ENCODE measurements around the gene CFAP68.

DNA sequence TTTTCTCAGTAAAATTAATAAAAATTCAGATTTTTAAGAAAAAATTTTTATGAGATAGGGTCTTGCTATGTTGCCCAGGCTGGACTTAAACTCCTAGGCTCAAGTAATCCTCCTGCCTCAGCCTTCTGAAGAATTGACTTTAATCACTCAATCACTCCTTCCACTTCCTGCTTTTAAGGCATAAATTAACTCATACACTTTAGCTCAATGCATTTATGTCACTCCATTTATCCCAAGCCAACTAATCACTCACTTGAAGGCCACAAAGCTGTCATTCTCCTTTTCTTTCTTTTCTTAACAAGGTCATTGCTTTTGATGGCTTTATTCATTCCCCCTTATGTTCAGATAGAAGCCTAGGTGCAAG, 8.8 kb upstream of the CFAP68 start:
- TF ChIP-seq, protein P1, sequence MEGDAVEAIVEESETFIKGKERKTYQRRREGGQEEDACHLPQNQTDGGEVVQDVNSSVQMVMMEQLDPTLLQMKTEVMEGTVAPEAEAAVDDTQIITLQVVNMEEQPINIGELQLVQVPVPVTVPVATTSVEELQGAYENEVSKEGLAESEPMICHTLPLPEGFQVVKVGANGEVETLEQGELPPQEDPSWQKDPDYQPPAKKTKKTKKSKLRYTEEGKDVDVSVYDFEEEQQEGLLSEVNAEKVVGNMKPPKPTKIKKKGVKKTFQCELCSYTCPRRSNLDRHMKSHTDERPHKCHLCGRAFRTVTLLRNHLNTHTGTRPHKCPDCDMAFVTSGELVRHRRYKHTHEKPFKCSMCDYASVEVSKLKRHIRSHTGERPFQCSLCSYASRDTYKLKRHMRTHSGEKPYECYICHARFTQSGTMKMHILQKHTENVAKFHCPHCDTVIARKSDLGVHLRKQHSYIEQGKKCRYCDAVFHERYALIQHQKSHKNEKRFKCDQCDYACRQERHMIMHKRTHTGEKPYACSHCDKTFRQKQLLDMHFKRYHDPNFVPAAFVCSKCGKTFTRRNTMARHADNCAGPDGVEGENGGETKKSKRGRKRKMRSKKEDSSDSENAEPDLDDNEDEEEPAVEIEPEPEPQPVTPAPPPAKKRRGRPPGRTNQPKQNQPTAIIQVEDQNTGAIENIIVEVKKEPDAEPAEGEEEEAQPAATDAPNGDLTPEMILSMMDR (IDR thresholded peaks at IDR 0.05; ENCODE audit: low read length): no peak
- no peak for TF ChIP-seq EZH2 (IDR thresholded peaks at IDR 0.05; ENCODE audit: borderline replicate concordance, low read length)

Measured in OCI-LY1 (cell line).